WTC11 (cell line): ENCODE measurements around the gene DNM3. TPM values are rescaled to one million over a fixed set of nuclear protein-coding genes. Genes with fewer than 3 reads are reported as not detected.

Experiments
- ATAC-seq: fragments of 200-7000 bp; cut with Tn5 transposase; 2 replicates; pipeline ENCODE4 v1.10.0; 2021; ENCODE audit warnings: mild to moderate bottlenecking, moderate library complexity
- CTCF ChIA-PET: fragments of 300-600 bp; sonication (Branson Sonifier 250); formaldehyde crosslinking; loops from one replicate; lab custom pipeline; 2021; ENCODE audit warnings: antibody characterized with exemption; lab: Charles Lee
- POLR2A ChIA-PET: fragments of 350-600 bp; sonication (Branson Sonifier 250); formaldehyde crosslinking; loops from one replicate; lab custom pipeline; 2021; ENCODE audit warnings: antibody characterized with exemption; lab: Charles Lee
- DNase-seq: peaks from one replicate; pipeline ENCODE4 v3.0.0; 2021; ENCODE audit warnings: low spot score
- H3K27ac Mint-ChIP-seq: 2 replicates; pipeline ENCODE4 v1.8.0; 2021; ENCODE audit warnings: mixed read lengths
- H3K27me3 Mint-ChIP-seq: 2 replicates; pipeline ENCODE4 v1.8.0; 2021; ENCODE audit warnings: low read depth, mild to moderate bottlenecking, moderate library complexity, mixed read lengths
- H3K36me3 Mint-ChIP-seq: 2 replicates; pipeline ENCODE4 v1.8.0; 2021; ENCODE audit warnings: mixed read lengths
- H3K4me1 Mint-ChIP-seq: 2 replicates; pipeline ENCODE4 v1.8.0; 2022; ENCODE audit warnings: mixed read lengths
- H3K4me3 Mint-ChIP-seq: 2 replicates; pipeline ENCODE4 v1.8.0; 2021; ENCODE audit warnings: mild to moderate bottlenecking, moderate library complexity, mixed read lengths
- H3K9me3 Mint-ChIP-seq: 2 replicates; pipeline ENCODE4 v1.8.0; 2021; ENCODE audit warnings: mixed read lengths
- ELF4 ChIP-seq: sonication (generic); formaldehyde crosslinking; IDR thresholded peaks from 2 replicates; pipeline ENCODE4 v1.8.1; 2022; ENCODE audit warnings: low read depth, mild to moderate bottlenecking, moderate library complexity, missing genetic modification reagents
- EMX1 ChIP-seq: fragments of 250-450 bp; sonication (Bioruptor Pico); IDR thresholded peaks from 2 replicates; pipeline ENCODE4 v1.8.0; 2021; ENCODE audit warnings: mild to moderate bottlenecking
- FOXK1 ChIP-seq: sonication (generic); formaldehyde crosslinking; IDR thresholded peaks from 2 replicates; pipeline ENCODE4 v1.8.0; 2022; ENCODE audit warnings: mild to moderate bottlenecking, moderate library complexity, missing genetic modification reagents
- GTF2I ChIP-seq: fragments of 250-450 bp; sonication (Bioruptor Pico); conservative IDR thresholded peaks from 2 replicates; pipeline ENCODE4 v1.4.0; 2021; ENCODE audit warnings: mild to moderate bottlenecking
- JAZF1 ChIP-seq: fragments of 250-450 bp; sonication (Bioruptor Pico); IDR thresholded peaks from 2 replicates; pipeline ENCODE4 v1.9.0; 2021; ENCODE audit warnings: moderate library complexity, mild to moderate bottlenecking, inconsistent platforms
- JUN ChIP-seq: sonication (generic); formaldehyde crosslinking; IDR thresholded peaks from 2 replicates; pipeline ENCODE4 v1.8.0; 2023; ENCODE audit warnings: mild to moderate bottlenecking, missing genetic modification reagents
- MXD4 ChIP-seq: fragments of 250-450 bp; sonication (Bioruptor Pico); IDR thresholded peaks from 2 replicates; pipeline ENCODE4 v1.8.0; 2021; ENCODE audit warnings: mild to moderate bottlenecking, moderate library complexity, borderline replicate concordance
- NR1H2 ChIP-seq: sonication (generic); formaldehyde crosslinking; IDR thresholded peaks from 2 replicates; pipeline ENCODE4 v1.9.0; 2021; ENCODE audit warnings: mild to moderate bottlenecking, moderate library complexity, missing genetic modification reagents
- PRRX2 ChIP-seq: fragments of 250-450 bp; sonication (Bioruptor Pico); IDR thresholded peaks from 2 replicates; pipeline ENCODE4 v1.8.0; 2021; ENCODE audit warnings: mild to moderate bottlenecking
- RELA ChIP-seq: sonication (generic); formaldehyde crosslinking; IDR thresholded peaks from 2 replicates; pipeline ENCODE4 v1.8.1; 2022; ENCODE audit warnings: missing genetic modification reagents, mild to moderate bottlenecking, borderline replicate concordance
- RORB ChIP-seq: fragments of 250-450 bp; sonication (Bioruptor Pico); IDR thresholded peaks from 2 replicates; pipeline ENCODE4 v1.9.0; 2021; ENCODE audit warnings: mild to moderate bottlenecking
- SP1 ChIP-seq: sonication (generic); formaldehyde crosslinking; conservative IDR thresholded peaks from 2 replicates; pipeline ENCODE4 v1.8.1; 2022; ENCODE audit warnings: missing genetic modification reagents
- TCF7 ChIP-seq: sonication (generic); formaldehyde crosslinking; IDR thresholded peaks from 2 replicates; pipeline ENCODE4 v1.8.0; 2022; ENCODE audit warnings: mild to moderate bottlenecking, low read depth, missing genetic modification reagents, moderate library complexity
- TEAD4 ChIP-seq: sonication (generic); formaldehyde crosslinking; IDR thresholded peaks from 2 replicates; pipeline ENCODE4 v1.8.0; 2022; ENCODE audit warnings: mild to moderate bottlenecking, missing genetic modification reagents
- ZNF219 ChIP-seq: sonication (generic); formaldehyde crosslinking; IDR thresholded peaks from 2 replicates; pipeline ENCODE4 v1.8.0; 2023; ENCODE audit warnings: missing genetic modification reagents, mild to moderate bottlenecking, borderline replicate concordance
- ZNF263 ChIP-seq: sonication (generic); formaldehyde crosslinking; IDR thresholded peaks from 2 replicates; pipeline ENCODE4 v1.8.1; 2022; ENCODE audit warnings: low read depth, mild to moderate bottlenecking, moderate library complexity, missing genetic modification reagents
- ZNF423 ChIP-seq: fragments of 250-450 bp; sonication (Bioruptor Pico); IDR thresholded peaks from 2 replicates; pipeline ENCODE4 v2.1.2; 2022; ENCODE audit warnings: mild to moderate bottlenecking, moderate library complexity
- total RNA-seq: library from RNA; stranded (reverse); gene quantifications from 3 replicates; pipeline ENCODE4 v1.2.3, GENCODE V29; 2021
- TF ChIP-seq, protein P1 (sequence below): fragments of 250-450 bp; sonication (Bioruptor Pico); IDR thresholded peaks from 2 replicates; pipeline ENCODE4 v2.1.2; 2022; ENCODE audit warnings: mild to moderate bottlenecking, moderate library complexity
- TF ChIP-seq, protein P2 (sequence below): fragments of 250-450 bp; sonication (Bioruptor Pico); conservative IDR thresholded peaks from 2 replicates; pipeline ENCODE4 v1.9.0; 2021; ENCODE audit warnings: mild to moderate bottlenecking
- TF ChIP-seq, protein P3 (sequence below): fragments of 250-450 bp; sonication (Bioruptor Pico); IDR thresholded peaks from 2 replicates; pipeline ENCODE4 v1.9.0; 2021; ENCODE audit warnings: moderate library complexity, mild to moderate bottlenecking, inconsistent platforms, borderline replicate concordance
- TF ChIP-seq, protein P4 (sequence below): fragments of 250-450 bp; sonication (Bioruptor Pico); IDR thresholded peaks from 2 replicates; pipeline ENCODE4 v1.9.0; 2021; ENCODE audit warnings: mild to moderate bottlenecking
- TF ChIP-seq, protein P5 (sequence below): sonication (generic); formaldehyde crosslinking; IDR thresholded peaks from 2 replicates; pipeline ENCODE4 v1.8.0; 2022; ENCODE audit warnings: mild to moderate bottlenecking, missing genetic modification reagents
- TF ChIP-seq, protein P6 (sequence below): sonication (generic); formaldehyde crosslinking; IDR thresholded peaks from 2 replicates; pipeline ENCODE4 v1.8.0; 2023; ENCODE audit warnings: missing genetic modification reagents, mild to moderate bottlenecking, borderline replicate concordance
- TF ChIP-seq, protein P7 (sequence below): sonication (generic); formaldehyde crosslinking; IDR thresholded peaks from 2 replicates; pipeline ENCODE4 v1.8.0; 2022; ENCODE audit warnings: mild to moderate bottlenecking, missing genetic modification reagents

The DNM3 gene
- total RNA-seq, 1 experiment from 2014 or later, result 1.9 TPM

DNA sequence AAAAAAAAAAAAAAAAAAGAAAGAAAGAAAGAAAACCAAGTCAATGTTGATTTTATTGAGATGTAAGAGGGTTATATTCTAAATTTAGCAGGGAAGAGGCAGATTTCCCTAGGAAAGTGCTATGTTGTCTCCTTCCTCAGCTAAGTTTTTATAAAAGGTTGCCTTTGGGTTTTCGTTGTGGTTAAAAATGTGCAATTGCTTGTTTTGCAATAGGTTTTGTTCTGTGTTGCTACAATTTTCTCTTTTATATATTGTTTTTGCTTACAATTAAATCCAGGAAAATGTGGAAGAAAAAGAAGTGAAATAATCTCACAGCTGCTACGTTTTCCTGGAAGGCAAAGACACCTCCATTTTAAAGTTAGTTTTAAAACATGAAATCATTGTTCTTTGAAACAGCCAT, 442.5 kb downstream of the DNM3 start (continued):
- TF ChIP-seq, protein P1, sequence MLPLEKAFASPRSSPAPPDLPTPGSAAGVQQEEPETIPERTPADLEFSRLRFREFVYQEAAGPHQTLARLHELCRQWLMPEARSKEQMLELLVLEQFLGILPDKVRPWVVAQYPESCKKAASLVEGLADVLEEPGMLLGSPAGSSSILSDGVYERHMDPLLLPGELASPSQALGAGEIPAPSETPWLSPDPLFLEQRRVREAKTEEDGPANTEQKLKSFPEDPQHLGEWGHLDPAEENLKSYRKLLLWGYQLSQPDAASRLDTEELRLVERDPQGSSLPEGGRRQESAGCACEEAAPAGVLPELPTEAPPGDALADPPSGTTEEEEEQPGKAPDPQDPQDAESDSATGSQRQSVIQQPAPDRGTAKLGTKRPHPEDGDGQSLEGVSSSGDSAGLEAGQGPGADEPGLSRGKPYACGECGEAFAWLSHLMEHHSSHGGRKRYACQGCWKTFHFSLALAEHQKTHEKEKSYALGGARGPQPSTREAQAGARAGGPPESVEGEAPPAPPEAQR (CRISPR knock-in tag), result no peak
- TF ChIP-seq, protein P2, sequence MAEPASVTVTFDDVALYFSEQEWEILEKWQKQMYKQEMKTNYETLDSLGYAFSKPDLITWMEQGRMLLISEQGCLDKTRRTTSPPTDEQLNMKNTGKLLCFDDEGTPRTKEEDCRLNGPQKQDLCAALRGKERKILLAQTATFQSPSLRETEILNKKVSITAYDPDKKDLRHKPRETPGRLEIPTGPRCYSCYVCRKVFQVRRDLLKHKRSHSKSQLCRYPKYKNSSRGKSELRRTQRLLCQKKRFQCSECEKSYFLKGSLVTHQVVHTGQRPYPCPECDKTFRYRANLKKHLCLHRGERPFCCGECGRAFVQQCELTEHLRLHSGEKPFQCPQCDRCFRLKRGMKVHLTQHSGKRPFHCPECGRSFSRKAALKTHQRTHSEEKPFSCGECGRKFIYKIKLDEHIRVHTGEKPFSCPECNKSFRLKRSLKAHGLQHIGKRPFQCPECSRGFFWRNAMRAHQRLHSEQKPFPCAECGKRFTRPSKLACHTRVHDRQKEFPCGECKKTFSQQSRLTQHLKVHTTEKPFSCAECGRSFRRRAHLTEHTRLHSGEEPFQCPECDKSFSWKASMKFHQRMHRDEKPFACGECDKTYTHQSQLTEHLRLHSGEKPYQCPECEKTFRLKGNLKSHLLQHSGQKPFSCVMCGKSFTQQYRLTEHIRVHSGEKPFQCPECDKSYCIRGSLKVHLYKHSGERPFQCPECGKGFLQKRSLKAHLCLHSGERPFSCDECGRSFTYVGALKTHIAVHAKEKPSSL (CRISPR knock-in tag), result no peak
- TF ChIP-seq NR1H2 (CRISPR knock-in tag) (no peak), JAZF1 (CRISPR knock-in tag) (no peak), PRRX2 (no peak), JUN (CRISPR knock-in tag) (no peak), RORB (CRISPR knock-in tag) (no peak), ZNF219 (CRISPR knock-in tag) (no peak), ELF4 (CRISPR knock-in tag) (no peak)
- TF ChIP-seq, protein P3, sequence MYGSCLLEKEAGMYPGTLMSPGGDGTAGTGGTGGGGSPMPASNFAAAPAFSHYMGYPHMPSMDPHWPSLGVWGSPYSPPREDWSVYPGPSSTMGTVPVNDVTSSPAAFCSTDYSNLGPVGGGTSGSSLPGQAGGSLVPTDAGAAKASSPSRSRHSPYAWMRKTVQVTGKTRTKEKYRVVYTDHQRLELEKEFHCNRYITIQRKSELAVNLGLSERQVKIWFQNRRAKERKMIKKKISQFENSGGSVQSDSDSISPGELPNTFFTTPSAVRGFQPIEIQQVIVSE (CRISPR knock-in tag), result no peak
- TF ChIP-seq, protein P4, sequence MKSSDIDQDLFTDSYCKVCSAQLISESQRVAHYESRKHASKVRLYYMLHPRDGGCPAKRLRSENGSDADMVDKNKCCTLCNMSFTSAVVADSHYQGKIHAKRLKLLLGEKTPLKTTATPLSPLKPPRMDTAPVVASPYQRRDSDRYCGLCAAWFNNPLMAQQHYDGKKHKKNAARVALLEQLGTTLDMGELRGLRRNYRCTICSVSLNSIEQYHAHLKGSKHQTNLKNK, result no peak

DNA sequence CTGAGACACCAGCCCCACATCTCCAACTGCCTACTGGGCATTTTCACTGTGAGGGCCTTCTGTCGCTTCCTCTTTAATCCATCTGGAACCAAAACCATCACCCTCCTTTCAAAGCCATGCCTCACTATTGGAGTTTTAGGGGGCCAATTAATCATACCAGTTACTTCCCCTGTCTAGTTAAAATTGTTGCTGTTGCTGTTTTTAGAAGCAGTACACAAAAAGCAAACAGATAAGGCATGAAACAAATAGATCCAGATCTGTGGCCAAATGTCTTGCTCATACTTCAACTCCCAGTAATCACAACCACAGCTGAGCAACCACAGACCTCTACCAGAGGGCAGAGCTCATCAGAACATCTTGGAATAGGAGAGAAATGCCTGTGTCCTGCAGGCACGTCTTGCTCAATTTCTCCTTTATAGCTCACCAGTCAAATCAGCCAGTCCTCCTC, 445.4 kb downstream of the DNM3 start:
- ATAC-seq (no peak), DNase-seq (no peak)
- Mint-ChIP-seq H3K27ac (no peak overlapping the region), H3K36me3 (no peaks in the 10 kb centered on the region), H3K27me3 (no peaks in the 10 kb centered on the region; the same call in 1 of the 2 replicates), H3K4me3 (no peak overlapping the region), H3K4me1 (no peaks in the 10 kb centered on the region), H3K9me3 (0 out of 2 replicates have a peak, but pooled peaks cover 4% of the 10 kb centered on the region)
- CTCF ChIA-PET, result no interaction called here
- POLR2A ChIA-PET, result no interaction called here
- TF ChIP-seq, protein P5, sequence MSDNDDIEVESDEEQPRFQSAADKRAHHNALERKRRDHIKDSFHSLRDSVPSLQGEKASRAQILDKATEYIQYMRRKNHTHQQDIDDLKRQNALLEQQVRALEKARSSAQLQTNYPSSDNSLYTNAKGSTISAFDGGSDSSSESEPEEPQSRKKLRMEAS (CRISPR knock-in tag), result no peak
- TF ChIP-seq GTF2I (CRISPR knock-in tag) (no peak), MXD4 (CRISPR knock-in tag) (no peak), EMX1 (CRISPR knock-in tag) (no peak), RELA (no peak), JAZF1 (CRISPR knock-in tag) (no peak), TCF7 (CRISPR knock-in tag) (no peak), ZNF263 (CRISPR knock-in tag) (no peak), FOXK1 (CRISPR knock-in tag) (no peak), NR1H2 (CRISPR knock-in tag) (no peak), TEAD4 (CRISPR knock-in tag) (no peak), ZNF219 (CRISPR knock-in tag) (no peak), SP1 (no peak), ZNF423 (CRISPR knock-in tag) (no peak)
- TF ChIP-seq, protein P6, sequence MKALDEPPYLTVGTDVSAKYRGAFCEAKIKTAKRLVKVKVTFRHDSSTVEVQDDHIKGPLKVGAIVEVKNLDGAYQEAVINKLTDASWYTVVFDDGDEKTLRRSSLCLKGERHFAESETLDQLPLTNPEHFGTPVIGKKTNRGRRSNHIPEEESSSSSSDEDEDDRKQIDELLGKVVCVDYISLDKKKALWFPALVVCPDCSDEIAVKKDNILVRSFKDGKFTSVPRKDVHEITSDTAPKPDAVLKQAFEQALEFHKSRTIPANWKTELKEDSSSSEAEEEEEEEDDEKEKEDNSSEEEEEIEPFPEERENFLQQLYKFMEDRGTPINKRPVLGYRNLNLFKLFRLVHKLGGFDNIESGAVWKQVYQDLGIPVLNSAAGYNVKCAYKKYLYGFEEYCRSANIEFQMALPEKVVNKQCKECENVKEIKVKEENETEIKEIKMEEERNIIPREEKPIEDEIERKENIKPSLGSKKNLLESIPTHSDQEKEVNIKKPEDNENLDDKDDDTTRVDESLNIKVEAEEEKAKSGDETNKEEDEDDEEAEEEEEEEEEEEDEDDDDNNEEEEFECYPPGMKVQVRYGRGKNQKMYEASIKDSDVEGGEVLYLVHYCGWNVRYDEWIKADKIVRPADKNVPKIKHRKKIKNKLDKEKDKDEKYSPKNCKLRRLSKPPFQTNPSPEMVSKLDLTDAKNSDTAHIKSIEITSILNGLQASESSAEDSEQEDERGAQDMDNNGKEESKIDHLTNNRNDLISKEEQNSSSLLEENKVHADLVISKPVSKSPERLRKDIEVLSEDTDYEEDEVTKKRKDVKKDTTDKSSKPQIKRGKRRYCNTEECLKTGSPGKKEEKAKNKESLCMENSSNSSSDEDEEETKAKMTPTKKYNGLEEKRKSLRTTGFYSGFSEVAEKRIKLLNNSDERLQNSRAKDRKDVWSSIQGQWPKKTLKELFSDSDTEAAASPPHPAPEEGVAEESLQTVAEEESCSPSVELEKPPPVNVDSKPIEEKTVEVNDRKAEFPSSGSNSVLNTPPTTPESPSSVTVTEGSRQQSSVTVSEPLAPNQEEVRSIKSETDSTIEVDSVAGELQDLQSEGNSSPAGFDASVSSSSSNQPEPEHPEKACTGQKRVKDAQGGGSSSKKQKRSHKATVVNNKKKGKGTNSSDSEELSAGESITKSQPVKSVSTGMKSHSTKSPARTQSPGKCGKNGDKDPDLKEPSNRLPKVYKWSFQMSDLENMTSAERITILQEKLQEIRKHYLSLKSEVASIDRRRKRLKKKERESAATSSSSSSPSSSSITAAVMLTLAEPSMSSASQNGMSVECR, result no peak
- TF ChIP-seq, protein P1 (CRISPR knock-in tag), result no peak
- TF ChIP-seq, protein P4, result no peak
- TF ChIP-seq, protein P7, sequence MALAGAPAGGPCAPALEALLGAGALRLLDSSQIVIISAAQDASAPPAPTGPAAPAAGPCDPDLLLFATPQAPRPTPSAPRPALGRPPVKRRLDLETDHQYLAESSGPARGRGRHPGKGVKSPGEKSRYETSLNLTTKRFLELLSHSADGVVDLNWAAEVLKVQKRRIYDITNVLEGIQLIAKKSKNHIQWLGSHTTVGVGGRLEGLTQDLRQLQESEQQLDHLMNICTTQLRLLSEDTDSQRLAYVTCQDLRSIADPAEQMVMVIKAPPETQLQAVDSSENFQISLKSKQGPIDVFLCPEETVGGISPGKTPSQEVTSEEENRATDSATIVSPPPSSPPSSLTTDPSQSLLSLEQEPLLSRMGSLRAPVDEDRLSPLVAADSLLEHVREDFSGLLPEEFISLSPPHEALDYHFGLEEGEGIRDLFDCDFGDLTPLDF (CRISPR knock-in tag), result no peak
